Measurements from ENCODE around the gene ZFR2.

The ZFR2 gene

DNA sequence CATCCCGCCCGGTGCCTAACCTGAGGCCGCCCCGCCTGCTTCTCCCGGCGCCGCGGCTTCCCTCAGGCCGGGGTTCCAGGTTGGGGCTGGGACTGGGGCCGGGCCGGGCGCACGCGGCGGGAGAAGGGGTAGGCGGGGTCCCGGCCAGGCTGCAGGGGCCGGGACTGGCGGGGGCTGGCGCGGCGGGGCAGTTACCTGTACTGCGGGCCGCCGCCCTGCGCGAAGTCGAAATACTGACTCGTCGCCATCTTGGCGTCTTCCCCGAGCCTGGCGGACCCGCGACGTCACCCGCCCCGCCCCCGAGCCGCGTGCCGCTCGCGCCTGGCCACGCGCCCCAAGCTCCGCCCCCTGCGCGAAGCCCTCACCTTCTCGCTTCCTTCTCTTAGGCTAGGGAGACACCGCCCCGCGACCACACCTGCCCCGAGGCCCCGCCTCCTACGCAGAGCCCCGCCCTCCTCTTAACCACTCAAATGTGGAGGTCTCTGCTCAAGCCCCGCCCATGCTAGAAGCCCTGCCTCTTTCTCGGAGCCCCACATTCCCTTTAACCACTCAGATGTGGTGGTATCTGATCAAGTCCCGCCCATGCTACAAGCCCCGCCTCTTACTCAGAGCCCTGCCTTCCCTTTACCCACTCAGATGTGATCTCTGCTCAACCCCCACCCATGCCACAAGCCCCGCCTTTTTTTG lies at the start of gene ZFR2:
Gene ZFR2, minus strand, starts transcription at position 269 of the 687 bp plus-strand sequence. Its CDS starts 21 bp downstream, at position 248.
- TF ChIP-seq CTCF (IDR thresholded peaks at IDR 0.05; ENCODE audit: low read depth, low read length): no peak
- DNase-seq (ENCODE audit: low read depth, low spot score): no peak
- in situ Hi-C loops (cut with HindIII; ENCODE audit: low sequenced_read_pairs): no loop called here
- H3K4me3 ChIP-seq (ENCODE audit: low read depth, low read length): no peak within 1 kb of the TSS

- in situ Hi-C loops (cut with HindIII; ENCODE audit: low sequenced_read_pairs): no loop called here
- H3K4me3 ChIP-seq (ENCODE audit: low read depth, low read length): no peak overlapping the region
- TF ChIP-seq CTCF (IDR thresholded peaks at IDR 0.05; ENCODE audit: low read depth, low read length): no peak
- DNase-seq (ENCODE audit: low read depth, low spot score): no peak
Measured at GRCh38 chr19:3916033-3916432, 47.2 kb upstream of the ZFR2 start.

- no peak for DNase-seq (ENCODE audit: low read depth, low spot score)
- in situ Hi-C loops (cut with HindIII; ENCODE audit: low sequenced_read_pairs): no loop called here
- TF ChIP-seq CTCF (IDR thresholded peaks at IDR 0.05; ENCODE audit: low read depth, low read length): no peak
- no peak overlapping the region for H3K4me3 ChIP-seq (ENCODE audit: low read depth, low read length)
Measured at GRCh38 chr19:3914199-3914598, 45.4 kb upstream of the ZFR2 start.

DNA sequence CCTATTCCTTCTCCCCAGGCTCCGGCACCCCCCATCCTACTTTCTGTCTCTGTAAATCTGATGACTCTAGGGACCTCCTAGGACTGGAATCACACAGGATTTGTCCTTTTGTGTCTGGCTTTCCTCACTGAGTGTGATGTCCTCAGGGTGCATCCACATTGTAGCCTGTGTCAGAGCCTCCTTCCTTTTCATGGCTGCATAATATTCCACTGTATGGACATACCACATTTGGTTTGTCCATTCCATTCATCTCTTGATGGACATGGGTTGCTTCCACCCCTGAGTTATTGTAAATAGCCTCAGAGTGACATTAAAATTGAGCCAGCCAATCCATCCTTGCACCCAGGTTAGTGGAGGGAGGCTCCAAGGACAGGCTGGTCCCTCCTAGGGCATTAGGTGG lies 41.3 kb upstream of the ZFR2 start:
- no peak for TF ChIP-seq CTCF (IDR thresholded peaks at IDR 0.05; ENCODE audit: low read depth, low read length)
- no peak overlapping the region for H3K4me3 ChIP-seq (ENCODE audit: low read depth, low read length)
- in situ Hi-C loops (cut with HindIII; ENCODE audit: low sequenced_read_pairs): no loop called here
- no peak for DNase-seq (ENCODE audit: low read depth, low spot score)

DNA sequence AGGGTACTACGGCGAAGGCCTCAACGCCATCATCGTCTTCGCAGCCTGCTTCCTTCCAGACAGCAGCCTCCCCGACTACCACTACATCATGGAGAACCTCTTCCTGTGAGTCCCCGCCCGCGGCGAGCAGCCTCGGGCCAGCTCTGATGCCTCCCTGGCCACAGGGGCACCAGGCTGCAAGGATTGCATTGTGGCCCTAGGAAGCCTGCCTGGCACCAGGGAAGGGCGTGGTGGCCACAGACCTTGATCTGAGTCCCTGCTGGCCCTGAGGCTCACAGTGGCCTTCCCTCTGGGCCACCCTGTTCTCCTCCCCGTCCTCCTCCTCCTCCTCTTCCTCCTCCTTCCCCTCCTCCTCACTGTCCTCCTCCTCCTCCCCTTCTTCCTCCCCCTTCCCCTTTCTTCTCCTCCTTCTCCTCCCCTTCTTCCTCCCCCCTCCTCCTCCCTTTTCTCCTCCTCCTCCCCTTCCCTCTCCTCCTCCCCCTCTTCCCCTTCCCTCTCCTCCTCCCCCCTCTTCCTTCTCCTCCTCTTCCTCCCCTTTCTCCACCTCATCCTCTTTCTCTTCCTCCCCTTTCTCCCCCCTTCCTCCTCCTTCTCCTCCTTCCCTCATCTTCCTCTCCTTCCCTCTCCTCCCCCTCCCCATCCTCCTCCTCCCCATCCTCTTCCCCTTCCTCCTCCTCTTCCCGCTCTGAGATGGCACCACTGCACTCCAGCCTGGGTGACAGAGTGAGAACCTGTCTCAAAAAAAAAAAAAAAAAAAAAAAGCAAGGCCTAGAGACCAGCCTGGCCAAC lies 39.6 kb upstream of the ZFR2 start:
- in situ Hi-C loops (cut with HindIII; ENCODE audit: low sequenced_read_pairs): no loop called here
- TF ChIP-seq CTCF (IDR thresholded peaks at IDR 0.05; ENCODE audit: low read depth, low read length): no peak
- H3K4me3 ChIP-seq (ENCODE audit: low read depth, low read length): no peak overlapping the region
- DNase-seq (ENCODE audit: low read depth, low spot score): no peak

- in situ Hi-C loops (cut with HindIII; ENCODE audit: low sequenced_read_pairs): no loop called here
- TF ChIP-seq CTCF (IDR thresholded peaks at IDR 0.05; ENCODE audit: low read depth, low read length): no peak
- no peak for DNase-seq (ENCODE audit: low read depth, low spot score)
- no peak overlapping the region for H3K4me3 ChIP-seq (ENCODE audit: low read depth, low read length)
Measured at GRCh38 chr19:3907626-3908265, 38.9 kb upstream of the ZFR2 start.
